ENCODE data around the gene CPN2.

- TF ChIP-seq POLR2A (IDR thresholded peaks at IDR 0.05), result no peak
- TF ChIP-seq EP300 (IDR thresholded peaks at IDR 0.05; ENCODE audit: low read depth), result no peak
- TF ChIP-seq CTCF (IDR thresholded peaks at IDR 0.05), result no peak
- TF ChIP-seq POLR2AphosphoS5 (IDR thresholded peaks at IDR 0.05), result no peak
Measured at GRCh38 chr3:194307849-194308248, 43.3 kb downstream of the CPN2 start.

All from transverse colon (tissue), 4 donors.